GM10248 (cell line): ENCODE results near the gene KLF13.

Source experiments
- CTCF ChIA-PET: fragments of 300-600 bp; sonication (Branson Sonifier 250); formaldehyde crosslinking; extraction: SDS; loops from one replicate; lab custom pipeline; 2021; ENCODE audit warnings: antibody characterized with exemption; lab: Yijun Ruan, JAX
- POLR2A ChIA-PET: fragments of 350-650 bp; sonication (Branson Sonifier 250); formaldehyde crosslinking; extraction: SDS; loops from one replicate; lab custom pipeline; 2020; ENCODE audit warnings: antibody characterized with exemption; lab: Yijun Ruan, JAX
- DNase-seq: peaks from one replicate; pipeline ENCODE4 v3.0.0; 2012; ENCODE audit errors: extremely low spot score
- TF ChIP-seq, protein P1 (sequence below): IDR thresholded peaks from 2 replicates; pipeline ENCODE4 v1.5.1; 2012; ENCODE audit warnings: mild to moderate bottlenecking, low read depth; ENCODE audit errors: extremely low read depth, missing control alignments, control extremely low read depth

The KLF13 gene

DNA sequence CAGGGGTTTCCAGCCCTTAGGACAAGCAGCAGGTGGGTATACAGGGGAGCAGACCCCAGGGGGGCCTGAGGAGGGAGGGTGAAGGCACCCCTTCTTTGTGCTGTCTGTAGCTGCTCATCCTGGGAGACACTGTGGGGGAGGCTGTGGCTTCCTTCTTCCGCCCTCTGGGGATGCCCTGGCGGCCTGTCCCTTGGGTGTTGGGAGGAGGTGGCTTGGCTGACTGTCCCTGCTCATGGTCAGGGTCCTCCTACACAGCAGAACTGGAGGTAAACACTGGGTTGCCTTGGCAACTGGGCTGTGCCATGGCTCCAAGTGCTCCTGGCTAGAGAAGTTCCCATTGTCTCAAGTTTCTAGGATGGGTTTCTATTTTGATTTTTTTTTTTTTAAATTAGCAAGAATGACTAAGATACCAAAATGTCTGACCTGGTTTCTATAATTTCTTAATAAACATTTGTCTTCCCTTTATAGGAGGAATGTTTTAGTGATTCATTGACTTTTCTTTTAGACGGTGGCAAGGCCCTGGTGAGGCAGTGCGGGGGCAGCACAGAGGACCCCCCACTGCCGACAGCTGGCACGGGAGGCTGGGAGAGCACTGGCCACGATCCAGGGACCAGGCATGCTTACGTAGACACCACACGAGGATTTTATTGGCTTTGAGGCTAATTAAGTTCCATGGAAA, 12.4 kb downstream of the KLF13 start:
- ChIA-PET POLR2A (no interaction called here), CTCF (interaction anchor here (0.7 to 1.5 kb wide), 7 partner anchors 9 to 149 kb away, joined by 3 to 4 read pairs (median 3); no protein-coding TSS in a partner anchor)
- TF ChIP-seq, protein P1, sequence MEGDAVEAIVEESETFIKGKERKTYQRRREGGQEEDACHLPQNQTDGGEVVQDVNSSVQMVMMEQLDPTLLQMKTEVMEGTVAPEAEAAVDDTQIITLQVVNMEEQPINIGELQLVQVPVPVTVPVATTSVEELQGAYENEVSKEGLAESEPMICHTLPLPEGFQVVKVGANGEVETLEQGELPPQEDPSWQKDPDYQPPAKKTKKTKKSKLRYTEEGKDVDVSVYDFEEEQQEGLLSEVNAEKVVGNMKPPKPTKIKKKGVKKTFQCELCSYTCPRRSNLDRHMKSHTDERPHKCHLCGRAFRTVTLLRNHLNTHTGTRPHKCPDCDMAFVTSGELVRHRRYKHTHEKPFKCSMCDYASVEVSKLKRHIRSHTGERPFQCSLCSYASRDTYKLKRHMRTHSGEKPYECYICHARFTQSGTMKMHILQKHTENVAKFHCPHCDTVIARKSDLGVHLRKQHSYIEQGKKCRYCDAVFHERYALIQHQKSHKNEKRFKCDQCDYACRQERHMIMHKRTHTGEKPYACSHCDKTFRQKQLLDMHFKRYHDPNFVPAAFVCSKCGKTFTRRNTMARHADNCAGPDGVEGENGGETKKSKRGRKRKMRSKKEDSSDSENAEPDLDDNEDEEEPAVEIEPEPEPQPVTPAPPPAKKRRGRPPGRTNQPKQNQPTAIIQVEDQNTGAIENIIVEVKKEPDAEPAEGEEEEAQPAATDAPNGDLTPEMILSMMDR: no peak
- DNase-seq: peak; percentile 72

DNA sequence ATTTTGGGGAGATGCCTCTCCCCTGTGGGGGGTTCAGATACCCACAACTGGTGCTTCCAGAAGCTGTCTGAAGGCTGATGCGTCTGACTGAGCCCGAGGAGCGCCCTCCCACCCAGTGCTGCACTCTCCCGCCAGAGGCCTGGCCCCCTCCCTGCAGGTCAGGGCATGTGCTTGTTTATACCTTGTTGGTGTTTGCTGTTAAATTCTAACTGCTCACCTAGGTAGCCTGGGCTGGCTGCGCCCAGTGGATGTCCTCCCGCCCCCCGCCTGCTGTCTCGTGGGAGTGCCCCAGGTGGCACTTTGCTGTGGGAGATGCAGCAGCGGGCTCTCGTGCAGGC, 12.9 kb downstream of the KLF13 start:
- CTCF ChIA-PET: interaction anchor here (1.6 kb wide), 1 partner anchor 14 kb away, joined by 3 read pairs; no protein-coding TSS in a partner anchor

DNA sequence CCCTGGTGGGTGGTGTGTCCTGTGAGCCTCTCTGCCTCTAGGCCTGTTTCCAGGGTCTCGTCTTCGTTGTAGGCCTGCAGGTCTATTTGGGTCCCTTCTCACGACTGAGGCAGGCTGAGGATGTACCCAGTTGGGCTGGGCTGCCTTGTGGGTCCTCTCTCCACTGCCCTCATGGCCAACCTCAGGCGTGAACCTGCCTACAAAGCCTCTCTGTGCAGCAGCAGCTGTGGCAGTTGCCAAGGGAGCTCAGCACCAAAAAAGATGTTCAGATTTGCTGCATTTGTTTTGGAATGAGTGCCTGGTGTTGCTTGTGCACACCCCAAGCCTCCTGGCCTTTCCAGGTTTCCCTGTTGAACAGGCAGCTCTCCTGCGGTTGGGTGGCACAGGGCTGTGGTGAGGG, 13.4 kb downstream of the KLF13 start:
- CTCF ChIA-PET: interaction anchor here (1.6 kb wide), 2 partner anchors 14 to 148 kb away, joined by 3 to 5 read pairs; no protein-coding TSS in a partner anchor
- TF ChIP-seq, protein P1: no peak
- no peak for DNase-seq
- POLR2A ChIA-PET: interaction anchor here (0.7 kb wide), 1 partner anchor 13 kb away, joined by 4 read pairs; the partner anchor contains the start of gene KLF13

More for the DNA sequence above, 12.9 kb downstream of the KLF13 start:
- DNase-seq: no peak
- POLR2A ChIA-PET: interaction anchor here (0.7 kb wide), 1 partner anchor 13 kb away, joined by 4 read pairs; the partner anchor contains the start of gene KLF13
- TF ChIP-seq, protein P1: no peak

DNA sequence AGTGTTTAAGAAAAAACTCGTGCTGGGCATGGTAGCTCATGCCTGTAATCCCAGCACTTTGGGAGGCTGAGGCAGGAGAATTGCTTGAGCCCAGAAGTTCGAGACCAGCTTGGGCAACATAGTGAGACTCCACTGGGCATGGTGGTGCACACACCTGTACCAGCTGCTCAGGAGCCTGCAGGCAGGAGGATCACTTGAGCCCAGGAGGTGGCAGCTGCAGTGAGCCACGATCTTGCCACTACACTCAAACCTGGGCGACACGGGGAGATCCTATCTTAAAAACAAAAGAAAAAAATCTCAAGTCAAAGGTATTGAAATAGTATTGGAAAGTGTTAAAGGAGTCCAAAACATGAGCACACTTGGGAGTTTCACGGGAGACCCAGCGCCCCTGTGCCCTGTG, 14.0 kb downstream of the KLF13 start:
- no peak for DNase-seq
- ChIA-PET POLR2A (no interaction called here), CTCF (interaction anchor here (1.6 to 2.0 kb wide), 3 partner anchors 13 to 148 kb away, joined by 3 to 6 read pairs (median 5); no protein-coding TSS in a partner anchor)
- TF ChIP-seq, protein P1: no peak

DNA sequence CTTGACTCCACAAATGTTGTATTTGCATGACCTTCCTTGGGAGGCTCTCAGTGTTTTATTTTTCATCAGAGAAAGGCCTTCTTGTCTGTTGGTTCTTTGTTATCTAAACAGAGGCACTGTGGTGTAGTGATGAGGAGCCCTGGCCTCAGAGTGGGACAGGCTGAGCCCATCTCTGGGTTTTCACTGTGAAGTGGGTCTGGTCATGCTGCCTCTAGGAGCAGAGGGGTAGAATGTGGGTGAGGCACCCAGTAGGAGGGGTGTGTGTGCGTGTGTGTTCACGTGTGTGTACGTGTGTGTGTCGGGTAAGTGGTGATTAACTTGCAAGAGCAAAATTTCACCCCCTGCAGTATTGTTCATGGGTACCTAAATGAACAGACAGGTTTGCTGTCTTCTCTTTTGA, 14.4 kb downstream of the KLF13 start:
- TF ChIP-seq, protein P1: no peak
- no peak for DNase-seq
- POLR2A ChIA-PET: no interaction called here
- CTCF ChIA-PET: interaction anchor here (1.5 to 2.0 kb wide), 4 partner anchors 12 to 147 kb away, joined by 3 to 6 read pairs (median 4); no protein-coding TSS in a partner anchor

DNA sequence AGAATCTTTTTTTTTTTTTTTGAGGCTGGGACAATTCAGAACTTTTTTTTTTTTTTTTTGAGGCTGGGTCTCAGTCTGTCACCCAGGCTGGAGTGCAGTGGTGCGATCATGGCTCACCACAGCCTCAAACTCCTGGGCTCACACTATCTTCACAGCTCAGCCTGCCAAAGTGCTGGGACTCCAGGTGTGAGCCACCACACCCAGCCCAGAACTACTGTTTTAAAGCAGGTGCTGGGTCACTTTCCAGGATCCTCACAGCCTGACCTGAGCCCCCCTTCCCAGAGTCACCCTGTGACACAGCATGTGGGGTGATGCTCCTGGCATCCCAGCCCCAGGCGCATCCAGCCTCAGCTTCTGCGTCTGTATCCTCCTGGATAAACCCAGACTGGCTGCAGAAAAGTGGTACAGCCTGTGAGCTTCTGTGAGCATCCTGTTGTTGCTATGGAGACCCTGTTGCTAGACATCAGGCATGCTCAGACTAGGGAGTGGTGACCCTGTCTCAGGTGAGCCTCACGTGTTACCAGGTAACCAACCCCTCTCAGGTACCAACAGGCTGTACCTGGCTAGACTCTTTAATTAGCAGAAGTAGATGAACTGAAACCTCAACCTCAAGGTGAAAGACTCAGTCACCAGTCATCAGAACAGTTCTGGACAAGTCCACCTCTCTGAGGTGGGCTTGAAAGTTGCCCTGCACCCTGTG, 15.0 kb downstream of the KLF13 start:
- no peak for DNase-seq
- POLR2A ChIA-PET: interaction anchor here (0.6 kb wide), 2 partner anchors 13 to 29 kb away, joined by 3 to 6 read pairs; no protein-coding TSS in a partner anchor
- TF ChIP-seq, protein P1: no peak
- CTCF ChIA-PET: interaction anchor here (1.1 to 2.0 kb wide), 5 partner anchors 9 to 212 kb away, joined by 3 to 6 read pairs (median 5); no protein-coding TSS in a partner anchor
